GM15510 (cell line): ENCODE measurements around the gene POU1F1.

Source experiments
- POLR2A ChIP-seq: IDR thresholded peaks from 3 replicates; pipeline ENCODE4 v1.6.1; 2011; ENCODE audit warnings: borderline replicate concordance; ENCODE audit not compliant: insufficient read length; ENCODE audit errors: extremely low read depth

The POU1F1 gene

DNA sequence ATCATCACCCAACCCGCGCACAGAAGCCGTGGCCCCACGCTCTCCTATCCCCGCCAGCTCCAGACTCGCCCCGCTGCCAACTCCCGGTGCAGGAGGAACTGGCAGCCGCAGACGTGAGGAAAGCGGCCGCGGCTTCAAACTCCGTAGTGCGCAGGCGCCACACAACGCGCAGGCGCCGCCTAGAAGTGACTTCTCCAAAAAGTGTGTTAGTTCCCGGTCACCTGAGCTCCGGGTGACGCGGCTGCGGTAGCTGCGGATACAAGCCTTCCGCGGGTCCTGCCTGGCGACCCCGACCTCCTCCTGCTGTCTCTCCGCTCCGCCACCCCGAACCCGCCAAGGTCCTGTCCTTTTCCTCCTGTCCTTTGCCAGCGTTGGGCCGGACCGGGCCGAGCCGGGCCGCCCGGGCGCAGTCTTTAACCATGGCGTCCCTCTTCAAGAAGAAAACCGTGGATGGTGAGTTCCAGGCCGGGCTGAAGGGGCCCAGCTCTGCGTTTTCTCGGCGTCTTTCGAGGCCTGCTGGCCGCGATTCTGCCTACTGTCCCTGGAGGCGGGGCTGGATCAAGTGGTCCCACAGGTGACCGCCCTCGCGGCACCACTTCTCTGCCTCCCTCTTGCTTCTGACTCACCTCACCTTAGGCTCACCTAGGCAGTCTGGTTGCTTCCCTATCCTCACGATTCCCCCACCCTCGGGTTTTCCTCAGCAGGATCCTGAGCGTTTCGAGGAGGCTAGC, 49.1 kb downstream of the POU1F1 start, which contains the start of gene CHMP2B:
Gene CHMP2B (plus strand): TSS at position 206 of the 731 bp plus-strand sequence. CDS start 214 bp downstream, at position 420.
- peak; percentile 73 for TF ChIP-seq POLR2A

- no peak for TF ChIP-seq POLR2A
These were observed 50.7 kb downstream of the POU1F1 start for GRCh38 chr3:87225659-87226058.

DNA sequence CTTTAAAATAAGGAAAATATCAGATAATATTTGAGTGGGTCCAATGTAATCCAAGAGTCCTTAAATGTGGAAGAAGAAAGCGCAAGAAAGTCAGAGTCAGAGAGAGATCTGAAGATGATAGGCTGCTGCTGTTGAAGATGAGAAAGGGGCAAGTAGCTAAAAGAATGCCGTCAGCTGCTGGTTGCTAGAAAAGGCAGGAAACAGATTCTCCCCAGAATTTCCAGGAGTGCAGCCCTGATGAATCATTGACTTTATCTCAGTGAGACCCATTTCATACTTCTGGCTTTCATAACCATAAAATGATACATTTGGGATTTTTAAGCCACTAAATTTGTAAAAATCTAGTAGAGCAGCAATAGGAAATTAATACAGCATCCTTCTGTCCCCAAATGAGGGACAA, 56.8 kb downstream of the POU1F1 start:
- TF ChIP-seq POLR2A: no peak

GRCh38 chr3:87218560-87218959, 57.8 kb downstream of the POU1F1 start:
- TF ChIP-seq POLR2A: no peak
